ENCODE measurements around the gene BEGAIN.

BEGAIN gene

DNA sequence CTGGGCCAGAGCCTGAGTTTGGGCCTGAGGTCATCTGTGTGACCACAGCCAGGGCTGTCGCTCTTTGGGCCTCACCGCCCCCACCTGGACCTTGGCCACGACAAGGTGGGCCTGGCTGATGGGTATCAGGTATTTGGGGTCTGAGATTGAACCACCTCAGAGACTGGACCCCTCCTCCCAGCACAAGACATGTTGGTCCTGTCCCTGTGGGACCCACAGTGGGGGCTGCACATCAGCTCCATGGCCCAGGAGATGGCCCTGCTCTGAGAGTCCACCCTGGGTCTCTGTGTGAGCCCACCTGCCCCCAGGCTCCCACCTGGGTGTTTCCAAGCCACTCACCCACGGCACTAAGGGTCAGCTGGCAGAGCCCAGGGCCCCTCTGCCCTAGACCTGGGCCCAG lies 20.6 kb downstream of the BEGAIN start:
- DNase-seq: no peak

DNA sequence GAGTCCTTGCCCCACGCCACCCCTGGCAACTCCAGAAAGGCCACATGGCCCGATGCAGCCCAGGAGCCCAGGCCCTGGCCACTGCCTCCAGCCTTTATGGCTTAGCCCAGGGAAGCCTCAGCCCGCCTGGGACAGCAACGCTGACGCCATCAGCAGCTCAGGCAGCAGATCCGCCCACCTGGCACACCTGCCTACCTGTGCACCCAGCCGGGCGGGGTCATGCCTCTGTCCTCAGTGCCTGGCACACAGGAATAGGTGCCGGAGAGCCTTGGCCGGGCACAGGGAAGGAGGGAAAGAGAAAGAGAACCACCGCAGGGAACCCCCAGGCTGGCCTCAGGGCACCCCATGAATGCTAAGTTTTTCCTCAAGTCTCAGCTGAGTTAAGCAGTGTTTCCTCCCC lies 21.1 kb downstream of the BEGAIN start:
- DNase-seq: no peak

DNA sequence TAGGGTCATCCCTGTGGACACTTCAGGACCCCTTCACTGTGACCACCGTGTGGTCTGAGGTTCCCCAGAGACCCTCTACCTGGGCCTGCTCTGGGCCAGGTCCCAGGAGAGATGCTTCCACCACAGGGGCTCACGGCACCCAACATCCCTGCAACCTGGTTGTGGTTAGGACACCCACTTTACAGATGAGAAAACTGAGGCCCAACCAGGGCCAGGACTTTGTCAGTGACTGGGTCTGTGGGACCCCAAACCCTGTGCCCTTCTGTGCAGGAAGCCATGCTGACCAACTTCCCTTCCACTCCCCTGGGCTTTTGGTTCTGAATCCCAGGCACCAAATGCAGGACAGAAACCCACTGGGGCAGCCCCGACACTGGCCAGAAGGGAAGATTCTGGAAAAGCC lies 21.6 kb downstream of the BEGAIN start:
- DNase-seq: no peak

DNA sequence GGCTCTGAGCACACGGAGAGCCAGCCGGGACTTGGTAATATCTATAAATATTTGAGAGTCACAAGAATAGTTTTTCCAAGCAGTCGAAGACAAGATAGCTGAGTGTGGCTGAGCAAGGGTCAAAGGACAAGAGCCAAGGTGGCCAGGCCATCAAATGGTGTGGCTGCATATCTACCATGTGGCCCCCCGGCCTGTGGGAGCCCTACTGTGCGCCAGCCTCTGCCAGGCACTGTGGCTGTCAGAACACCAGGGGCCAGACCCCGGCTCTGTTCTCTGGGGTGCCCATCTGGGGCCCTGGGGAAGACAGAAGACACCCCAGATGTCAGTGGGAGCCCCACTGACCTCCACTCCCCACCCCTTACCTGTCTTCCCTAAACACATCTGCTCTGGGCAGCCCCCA lies 22.7 kb downstream of the BEGAIN start:
- no peak for DNase-seq

DNA sequence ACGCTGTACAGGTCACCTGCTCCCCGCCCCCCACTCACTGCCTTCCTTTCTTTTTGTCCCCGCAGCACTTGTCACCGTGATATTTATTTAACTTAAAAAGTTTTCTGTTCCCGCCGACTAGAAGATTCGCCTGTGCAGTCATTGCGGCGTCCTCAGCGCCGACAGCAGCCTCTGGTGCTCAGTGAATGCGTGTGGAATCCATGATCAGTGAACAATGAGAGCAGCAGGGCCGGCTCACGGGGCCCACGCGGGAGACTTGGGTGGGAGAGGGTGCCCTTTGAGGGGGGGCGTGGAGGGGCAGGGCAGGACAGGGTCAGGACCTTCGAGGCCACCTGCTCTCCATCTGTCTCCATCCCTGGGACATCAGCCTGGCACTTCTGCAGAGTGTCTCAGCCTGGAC lies 24.5 kb downstream of the BEGAIN start:
- no peak for DNase-seq

DNA sequence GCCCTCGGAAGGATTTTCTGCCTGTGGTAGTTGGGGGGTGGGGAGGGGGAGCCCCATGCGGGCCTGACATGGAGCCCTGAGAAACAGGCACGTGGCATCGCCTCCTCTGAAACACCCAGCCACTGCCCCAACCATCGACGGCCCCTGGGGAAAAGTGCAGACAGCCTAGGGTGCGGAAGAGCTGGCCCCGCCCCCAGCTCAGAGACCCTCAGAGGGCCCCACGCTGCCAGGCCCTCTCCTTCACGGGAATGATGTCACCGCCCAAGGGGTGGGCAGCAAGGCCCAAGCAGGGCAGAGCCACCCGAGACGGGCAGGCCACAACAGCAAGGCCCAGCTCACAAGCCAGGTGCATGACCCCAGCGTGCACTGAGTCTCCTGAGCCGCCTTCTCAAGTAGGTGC lies 26.2 kb downstream of the BEGAIN start:
- no peak for DNase-seq

DNA sequence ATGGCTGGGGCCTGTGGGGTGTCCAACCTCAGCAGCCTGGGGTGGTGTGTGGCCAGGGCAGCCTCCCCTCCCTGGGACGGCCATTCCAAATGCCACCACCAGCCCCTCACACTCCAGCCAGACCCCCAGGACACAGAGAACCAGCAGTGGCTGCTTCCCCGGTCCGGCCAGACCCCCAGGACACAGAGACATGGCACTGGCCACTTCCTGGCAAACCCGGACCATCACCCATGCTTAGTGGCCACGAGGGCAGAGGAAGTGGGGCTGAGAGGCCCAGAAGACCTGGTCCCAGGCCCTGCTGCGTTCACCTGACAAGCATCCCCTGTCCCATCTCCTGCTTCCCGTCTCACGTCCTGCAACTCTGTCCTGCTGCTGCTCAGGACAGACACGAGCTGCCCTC lies 26.7 kb downstream of the BEGAIN start:
- DNase-seq: no peak

DNA sequence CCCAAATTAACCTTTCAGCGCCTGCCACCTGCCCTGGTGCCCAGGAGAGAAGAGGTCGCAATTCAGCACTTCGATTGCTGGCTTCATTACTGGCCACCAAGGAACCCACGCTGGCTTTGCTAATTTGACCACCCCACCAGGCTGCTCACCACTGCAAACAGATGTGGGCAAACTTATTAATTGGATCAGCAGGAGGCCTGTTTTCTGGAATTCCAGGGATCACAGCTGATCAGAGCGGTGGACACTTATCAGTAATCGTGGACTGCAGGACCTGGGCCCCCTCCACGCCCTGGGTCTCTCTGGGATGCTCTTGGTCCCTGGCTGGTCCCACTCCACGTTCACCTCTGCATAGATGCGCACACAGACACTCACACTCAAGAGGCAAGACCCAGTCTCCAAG lies 27.8 kb downstream of the BEGAIN start:
- DNase-seq: no peak

DNA sequence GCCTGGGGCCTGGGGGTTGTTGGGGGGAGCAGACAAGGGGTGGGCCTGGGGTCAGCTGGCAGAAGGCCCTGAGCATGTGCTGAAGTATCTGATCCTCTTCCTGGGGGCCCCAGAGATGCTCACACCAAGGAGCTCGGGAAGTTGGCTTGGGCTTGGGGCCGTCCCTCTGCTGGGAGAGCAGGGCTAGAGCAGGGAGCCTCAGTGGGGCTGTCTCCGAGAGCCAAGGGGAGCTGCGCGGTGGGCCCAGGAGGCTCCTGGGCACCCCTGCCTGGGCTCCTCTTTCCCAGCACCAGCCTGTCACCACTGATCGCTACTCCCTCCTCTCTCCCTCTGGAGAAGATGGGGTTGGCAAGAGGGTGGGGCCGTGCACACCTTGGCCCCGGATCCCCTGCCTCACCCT lies 28.3 kb downstream of the BEGAIN start:
- no peak for DNase-seq

DNA sequence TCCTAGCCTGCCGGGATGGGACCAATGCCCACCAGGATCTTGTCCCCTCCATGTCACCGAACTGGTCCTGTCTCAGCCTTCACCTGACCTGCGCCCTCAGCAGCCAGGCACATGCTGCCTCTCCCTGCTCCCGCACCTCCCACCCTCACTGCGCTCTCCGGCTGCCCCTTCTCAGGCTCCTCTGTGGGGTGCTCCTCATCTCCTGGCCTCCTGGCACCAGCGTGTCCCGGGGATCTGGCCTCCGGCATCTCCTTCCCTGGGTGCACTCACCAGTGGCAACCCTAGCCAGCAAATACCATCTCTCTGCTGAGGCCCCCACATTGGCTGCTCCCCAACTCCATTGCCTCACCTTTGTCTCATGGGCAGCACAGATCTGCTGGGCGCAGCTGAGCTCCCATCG lies 29.0 kb downstream of the BEGAIN start:
- no peak for DNase-seq

DNA sequence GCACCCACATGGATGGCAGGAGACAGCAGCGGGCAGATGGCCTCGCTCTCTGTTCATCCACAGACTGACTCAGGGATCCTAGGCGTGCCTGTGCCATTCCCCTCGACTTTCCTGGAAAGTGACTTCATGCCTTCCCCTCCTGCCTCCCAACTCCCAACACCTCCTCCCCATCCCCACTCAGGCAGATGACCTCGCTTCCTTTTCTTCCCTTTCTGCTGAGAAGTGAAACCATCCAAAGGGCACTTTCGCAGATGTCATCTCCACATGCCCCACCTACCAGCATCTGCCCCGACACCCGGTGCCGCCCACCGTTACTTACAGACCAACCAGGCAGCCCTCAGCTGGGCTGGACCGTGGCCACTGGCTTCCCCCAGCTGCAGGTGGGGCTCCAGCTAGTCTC lies 29.6 kb downstream of the BEGAIN start:
- no peak for DNase-seq

DNA sequence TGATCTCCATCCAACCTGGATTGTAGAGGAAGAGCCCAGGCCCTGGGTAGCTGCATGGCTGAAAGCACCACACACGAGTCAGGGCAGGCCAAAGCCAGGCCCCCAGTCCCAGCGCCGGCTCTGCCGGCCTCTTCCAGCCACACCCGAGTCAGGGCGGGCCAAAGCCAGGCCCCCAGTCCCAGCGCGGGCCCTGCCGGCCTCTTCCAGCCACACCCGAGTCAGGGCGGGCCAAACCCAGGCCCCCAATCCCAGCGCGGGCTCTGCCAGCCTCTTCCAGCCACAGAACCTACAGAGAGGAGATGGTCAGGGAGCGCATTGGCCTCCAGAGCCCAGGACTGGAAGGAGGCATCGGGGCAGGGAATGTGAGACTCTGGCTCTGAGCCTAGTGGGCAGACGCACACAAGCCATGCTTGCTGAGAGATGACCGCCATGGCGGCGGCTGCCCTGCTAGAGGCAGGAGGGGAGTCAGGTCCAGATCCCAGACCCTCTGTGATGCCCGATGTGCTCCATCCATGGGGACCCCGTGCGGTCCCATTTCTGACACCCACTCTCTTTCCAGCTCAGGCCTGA lies 30.2 kb downstream of the BEGAIN start:
- DNase-seq: no peak

DNA sequence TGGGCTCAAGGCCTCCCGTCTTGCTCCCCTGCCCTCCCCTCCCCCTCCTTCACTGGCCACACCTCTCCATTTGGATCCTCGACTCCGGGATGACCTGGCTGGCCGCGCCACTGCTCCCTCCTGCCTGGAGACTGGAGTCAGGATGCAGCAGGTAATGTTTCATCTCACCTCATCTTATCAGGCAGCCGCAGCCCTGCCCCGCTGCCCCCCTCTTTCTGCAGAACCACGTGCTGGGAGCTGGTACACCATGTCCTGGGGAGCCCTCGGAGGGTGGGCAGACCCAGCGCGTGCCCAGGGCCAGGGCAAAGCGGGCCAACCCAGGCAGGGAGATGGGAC lies 31.1 kb downstream of the BEGAIN start:
- no peak for DNase-seq

DNA sequence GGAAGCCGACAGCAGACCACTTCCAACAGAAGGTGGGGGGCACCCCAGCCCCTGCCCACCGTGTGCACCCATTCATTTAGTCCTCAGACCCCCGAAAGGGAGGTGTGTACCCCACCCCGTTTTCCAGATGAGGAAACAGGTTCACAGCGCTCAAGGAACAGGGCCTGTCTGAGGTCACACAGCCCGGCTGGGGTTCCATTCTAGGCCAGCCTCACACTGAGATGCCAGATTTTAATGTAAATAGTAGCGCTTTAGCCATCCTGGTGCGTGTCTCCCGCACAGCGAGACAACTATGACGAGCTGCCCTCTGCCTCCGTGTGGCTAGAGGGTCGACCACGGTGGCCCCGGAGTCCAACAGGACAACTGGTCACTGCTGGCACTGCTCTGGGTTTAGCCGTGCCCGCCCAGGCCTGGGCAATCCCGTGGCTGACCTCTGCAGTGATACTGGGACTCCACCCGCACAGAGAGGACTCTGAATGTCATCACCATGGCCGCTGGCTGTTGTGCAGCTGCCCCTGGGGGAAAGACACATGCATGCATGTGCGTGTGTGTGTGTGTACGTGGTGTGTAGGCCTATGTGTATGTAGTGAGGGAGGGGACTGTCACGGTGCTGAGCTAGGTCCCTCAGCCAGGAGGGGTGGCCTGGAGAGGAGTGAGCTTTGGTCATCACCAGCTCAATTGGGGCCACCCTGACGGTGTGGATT lies 31.6 kb downstream of the BEGAIN start:
- DNase-seq: no peak

DNA sequence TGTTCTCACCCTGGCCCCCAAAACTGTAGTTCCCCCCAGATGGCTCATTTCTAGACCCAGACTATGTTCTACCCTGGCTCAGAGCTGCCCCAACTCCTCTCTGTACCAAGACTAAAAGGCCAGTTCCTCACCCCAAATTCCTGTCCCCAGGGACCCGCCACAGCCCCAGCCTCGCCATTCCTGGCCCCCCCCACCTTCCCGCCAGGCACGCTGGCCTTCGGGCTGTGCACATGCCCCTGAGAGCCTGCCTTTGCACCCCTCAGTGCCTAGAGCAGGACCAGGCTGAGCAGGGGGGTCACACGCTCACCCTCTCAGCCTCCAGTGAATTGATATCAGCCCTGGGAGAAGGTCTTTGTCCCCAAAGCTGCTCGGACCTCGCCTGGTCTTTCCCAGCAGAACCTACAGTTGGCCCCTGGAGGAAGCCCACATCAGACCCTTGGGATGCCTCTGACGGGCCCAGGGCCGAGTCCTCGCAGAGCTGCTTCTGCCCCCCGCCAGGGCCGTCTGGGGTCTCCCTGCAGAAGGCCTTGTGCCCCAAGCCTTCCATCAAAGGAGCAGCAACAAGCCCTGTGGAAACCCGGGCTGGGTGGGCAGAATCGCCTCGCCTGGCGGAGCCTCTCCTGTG lies 32.4 kb downstream of the BEGAIN start:
- DNase-seq: no peak

DNA sequence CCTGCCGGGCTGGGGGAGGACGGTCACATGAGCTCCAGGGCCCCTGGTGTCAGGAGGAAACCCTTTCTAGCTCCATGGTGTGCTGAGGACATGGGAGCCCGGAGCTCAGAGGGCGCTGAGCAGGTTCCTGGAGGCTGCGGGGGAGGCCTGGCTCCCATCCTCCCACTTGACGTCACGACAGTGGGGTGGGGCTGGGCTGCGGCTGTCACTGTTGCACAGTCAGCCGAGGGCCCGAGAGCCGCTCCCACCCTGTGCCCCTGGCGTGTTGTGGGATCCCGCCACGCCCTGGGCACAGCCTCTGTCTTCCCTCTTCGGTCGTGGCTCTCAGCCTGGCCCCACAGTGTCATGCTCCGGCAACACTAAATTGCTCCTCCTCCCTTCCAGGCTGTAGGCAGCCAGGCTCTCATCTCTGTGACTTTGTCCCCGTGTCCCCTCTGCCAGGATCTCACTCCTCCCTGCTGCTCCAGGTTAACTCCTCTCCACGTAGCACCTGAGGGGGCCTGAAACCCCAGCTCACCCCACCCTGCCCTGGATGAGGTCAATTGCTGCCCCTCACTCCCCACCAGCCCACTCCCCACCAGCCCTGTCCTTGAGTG lies 33.0 kb downstream of the BEGAIN start:
- no peak for DNase-seq

DNA sequence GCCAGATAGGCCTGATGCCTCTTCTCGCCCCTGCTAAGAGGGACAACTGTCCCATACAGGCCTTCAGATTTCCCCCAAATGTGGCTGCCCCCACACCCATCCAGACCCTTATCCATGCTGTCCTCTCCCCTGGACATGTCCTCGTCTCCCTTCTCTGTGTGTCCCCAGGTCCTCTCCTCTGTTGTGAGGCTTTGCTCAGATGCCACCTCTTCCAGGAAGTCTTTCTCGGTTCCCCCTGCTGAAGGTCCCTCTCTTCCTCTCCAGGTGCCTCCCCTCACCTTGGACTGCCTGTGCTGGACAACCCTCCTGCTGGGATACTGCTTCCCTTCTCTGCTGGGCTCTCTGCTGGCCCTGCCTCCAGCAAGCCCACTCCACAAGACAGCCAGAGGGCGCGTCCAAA lies 33.7 kb downstream of the BEGAIN start:
- no peak for DNase-seq

DNA sequence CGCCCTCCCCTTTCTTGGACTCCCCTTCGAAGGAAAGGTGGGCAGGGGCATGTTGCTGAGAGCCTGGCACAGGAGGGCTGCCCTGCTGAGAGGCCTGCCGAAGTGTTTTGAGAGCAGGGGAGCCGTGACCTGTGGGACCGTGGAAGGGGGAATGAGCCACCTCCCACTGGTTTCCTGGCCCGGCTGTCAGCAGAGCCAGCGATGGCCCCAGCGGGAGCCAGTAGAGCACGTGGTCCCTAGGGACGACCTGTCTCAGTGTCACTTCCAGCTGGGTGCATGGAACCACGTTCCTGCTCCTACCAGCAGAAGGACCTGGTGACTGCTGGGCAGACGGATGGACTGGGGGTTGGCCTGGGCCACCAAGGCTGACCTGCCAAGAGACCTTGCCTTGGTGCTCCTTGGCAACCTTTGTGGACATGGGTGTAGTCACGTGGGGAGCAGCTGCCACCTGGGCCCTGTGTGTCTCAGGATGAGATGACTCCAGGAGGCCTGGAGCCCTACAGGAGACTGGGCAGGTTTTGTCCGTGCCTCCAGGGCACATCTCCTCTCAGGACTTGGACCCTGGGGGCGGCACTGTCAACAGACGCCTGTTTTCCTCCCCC lies 34.6 kb downstream of the BEGAIN start:
- peak; percentile 79 for DNase-seq

DNA sequence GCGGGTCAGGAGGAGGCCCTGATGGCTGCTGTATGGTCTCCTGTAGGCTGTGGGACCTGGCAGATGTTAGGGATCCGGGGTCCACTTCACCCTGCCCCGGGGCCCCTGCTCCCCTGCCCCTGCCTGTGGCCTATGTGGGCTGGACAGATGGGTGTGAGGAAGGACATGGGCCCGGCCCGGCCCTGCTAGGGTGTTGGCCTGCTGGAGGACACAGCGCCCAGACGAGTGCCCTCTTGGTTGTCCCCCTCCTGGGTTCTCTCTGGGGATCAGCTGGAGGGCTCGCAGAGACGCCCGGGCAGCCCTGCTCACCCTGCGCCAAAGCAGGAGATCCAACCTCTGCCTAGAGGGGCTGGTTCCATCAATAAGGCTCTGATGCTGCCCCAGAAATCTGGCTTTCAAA lies 36.2 kb downstream of the BEGAIN start:
- no peak for DNase-seq

DNA sequence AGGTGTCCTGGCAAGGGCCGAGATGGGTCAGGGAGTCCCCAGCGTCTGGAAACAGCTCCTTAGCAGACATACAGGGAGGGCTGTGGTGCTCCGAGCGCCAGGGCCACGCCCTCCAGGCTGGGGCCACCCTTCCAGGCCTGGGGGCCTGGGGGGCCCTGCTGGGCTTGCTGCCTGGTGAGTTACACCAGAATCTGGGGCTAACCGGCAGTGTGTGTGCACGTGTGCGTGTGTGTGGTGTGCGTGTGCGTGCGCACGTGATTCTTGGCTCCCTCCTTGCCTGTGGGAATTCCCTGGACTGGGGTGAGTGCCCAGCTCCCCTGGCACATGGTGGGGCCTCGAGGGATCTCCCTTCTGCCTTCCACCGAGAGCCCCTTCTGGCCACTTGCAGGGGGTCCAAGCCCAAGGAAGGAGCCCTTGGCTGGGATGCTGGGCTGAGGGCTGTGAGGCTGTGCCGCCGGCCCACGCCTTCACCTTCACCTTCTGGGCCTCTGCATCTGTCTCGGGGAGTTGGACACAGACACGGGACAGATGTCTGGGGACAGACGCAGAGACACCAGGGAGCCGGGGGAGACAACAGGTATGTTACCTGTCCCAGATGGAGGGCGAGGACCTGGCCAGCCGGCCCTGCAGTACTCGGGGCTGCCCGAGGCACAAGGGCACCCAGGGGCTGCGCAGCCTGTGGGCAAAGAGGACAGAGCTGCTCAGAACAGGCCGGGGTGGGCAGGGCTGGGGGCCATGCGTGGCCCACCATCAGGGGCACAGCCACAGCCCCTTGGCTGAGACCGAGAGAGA lies 37.2 kb downstream of the BEGAIN start:
- no peak for DNase-seq

DNA sequence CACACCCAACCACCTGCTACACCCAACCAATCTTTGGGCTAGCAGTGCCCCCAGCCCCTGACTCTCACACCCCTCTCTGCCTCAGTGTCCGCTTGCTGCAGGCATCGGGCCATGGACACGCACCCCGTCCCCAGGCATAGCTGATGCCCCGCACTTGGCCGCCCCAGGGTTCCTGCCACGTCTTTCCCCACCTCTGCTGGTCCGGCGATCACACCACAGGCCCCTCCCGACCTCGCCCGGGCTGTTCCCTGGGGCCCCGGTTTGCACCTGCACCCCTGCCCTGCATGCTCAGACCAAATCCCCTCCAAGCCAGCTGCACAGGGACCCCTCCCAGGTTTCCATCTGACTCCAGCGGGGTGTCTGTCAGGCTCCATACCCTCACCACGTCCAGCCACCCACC lies 38.3 kb downstream of the BEGAIN start:
- no peak for DNase-seq

DNA sequence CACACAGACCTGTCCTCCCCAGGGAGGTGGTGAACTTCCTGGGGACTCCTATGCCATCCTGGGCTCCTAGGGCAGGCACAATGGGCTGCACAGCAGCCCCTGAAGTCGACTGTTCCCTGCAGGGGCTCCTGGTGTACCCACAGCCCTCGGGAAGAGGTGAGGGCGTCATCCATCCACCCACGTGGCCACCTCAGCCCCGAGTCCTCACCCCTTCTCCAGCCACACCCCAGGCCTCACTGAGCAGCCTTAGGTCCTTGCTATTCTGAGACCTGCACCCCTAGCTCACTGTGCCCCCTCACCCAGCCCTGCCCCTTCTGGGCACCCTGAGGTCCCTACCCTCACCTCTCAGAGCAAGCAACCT lies 38.9 kb downstream of the BEGAIN start:
- no peak for DNase-seq

DNA sequence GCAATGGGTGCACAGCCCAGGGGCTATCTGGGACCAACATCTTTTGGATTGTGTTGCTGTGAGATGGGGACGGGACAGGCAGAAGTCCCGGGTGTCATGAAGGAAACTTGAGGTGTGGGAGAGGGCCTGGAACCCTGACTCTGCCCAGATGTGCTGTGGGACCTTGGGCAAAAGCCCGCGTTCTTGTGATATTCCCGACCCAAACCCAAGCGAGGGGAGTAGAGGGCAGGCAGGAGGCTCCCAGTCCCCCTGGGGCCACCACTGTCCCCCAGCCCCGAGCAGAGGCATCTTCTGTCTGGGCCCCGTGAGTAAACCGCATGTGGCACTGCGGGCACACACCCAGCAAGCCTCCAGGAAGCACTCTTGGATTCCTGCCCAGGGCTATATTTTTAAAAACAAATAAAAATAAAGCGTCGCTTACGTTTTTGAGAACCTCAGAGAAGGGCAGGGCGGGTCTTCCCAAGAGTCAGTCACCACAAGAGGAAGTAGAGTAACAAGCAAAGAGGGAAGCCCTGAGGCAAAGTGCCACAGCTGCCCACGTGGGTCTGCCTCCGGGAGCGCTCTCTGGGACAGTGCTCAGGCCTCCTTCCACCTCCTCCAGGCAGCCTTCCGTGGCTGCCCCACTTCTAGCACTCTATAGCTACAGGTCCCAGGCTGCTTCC lies 39.5 kb downstream of the BEGAIN start:
- DNase-seq: peak; percentile 86
